Lower leg skin (tissue), 3 donors: ENCODE measurements around the gene SRRT.

ENCODE experiments used
- POLR2A ChIP-seq, 2 donors: fragments of 450-650 bp; IDR thresholded peaks; one replicate each; pipeline ENCODE4 v1.6.1; 2016 to 2017; ENCODE audit warnings: antibody characterized with exemption in 2 of 2, mild to moderate bottlenecking in 1 of 2, moderate library complexity in 1 of 2
- TF ChIP-seq, protein P1 (sequence below), 3 donors: fragments of 450-650 bp; IDR thresholded peaks; one replicate each; pipeline ENCODE4 v1.5.1; 2016; ENCODE audit warnings: antibody characterized with exemption in 3 of 3, mild to moderate bottlenecking in 3 of 3, moderate library complexity in 2 of 3

DNA sequence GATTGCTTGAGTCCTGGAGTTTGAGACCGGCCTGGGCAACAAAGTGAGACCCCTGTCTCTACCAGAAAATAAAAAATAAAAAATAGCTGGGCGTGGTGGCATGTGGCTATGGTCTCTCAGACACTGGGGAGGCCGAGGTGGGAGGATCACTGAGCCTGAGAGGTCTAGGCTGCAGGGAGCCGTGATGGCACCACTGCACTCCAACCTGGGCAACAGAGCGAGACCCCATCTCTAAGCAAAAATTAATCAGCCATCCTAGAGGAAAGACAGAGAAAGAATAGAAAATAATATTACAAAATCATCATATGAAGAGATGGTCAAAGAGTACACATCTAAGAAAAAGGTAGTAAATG lies 42.6 kb upstream of the SRRT start:
- TF ChIP-seq, protein P1, sequence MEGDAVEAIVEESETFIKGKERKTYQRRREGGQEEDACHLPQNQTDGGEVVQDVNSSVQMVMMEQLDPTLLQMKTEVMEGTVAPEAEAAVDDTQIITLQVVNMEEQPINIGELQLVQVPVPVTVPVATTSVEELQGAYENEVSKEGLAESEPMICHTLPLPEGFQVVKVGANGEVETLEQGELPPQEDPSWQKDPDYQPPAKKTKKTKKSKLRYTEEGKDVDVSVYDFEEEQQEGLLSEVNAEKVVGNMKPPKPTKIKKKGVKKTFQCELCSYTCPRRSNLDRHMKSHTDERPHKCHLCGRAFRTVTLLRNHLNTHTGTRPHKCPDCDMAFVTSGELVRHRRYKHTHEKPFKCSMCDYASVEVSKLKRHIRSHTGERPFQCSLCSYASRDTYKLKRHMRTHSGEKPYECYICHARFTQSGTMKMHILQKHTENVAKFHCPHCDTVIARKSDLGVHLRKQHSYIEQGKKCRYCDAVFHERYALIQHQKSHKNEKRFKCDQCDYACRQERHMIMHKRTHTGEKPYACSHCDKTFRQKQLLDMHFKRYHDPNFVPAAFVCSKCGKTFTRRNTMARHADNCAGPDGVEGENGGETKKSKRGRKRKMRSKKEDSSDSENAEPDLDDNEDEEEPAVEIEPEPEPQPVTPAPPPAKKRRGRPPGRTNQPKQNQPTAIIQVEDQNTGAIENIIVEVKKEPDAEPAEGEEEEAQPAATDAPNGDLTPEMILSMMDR (IDR thresholded peaks at IDR 0.05): no peak
- TF ChIP-seq POLR2A (IDR thresholded peaks at IDR 0.05): no peak
